NCI-H1930 (cell line): Measurements from ENCODE around the gene B4GALNT1.
"Not testable (repeated sequence)": the region's sequence is repeated elsewhere in the genome, so short reads cannot be mapped to it uniquely, and the experiment has no call there.

Experiments used
- DNase-seq, 2 experiments: peaks; one replicate each; lab custom pipeline; 2025; lab: John Stamatoyannopoulos, UW

B4GALNT1 gene

GRCh38 chr12:57609101-57609780 lies 23.8 kb downstream of the B4GALNT1 start:
- DNase-seq: no peak

GRCh38 chr12:57607958-57608663 lies 24.9 kb downstream of the B4GALNT1 start:
- no peak for DNase-seq

GRCh38 chr12:57606821-57607220 lies 26.2 kb downstream of the B4GALNT1 start:
- DNase-seq: no peak

- no peak for DNase-seq
These were observed 26.6 kb downstream of the B4GALNT1 start for GRCh38 chr12:57606399-57606798.

- DNase-seq: no peak
These were observed 27.1 kb downstream of the B4GALNT1 start for GRCh38 chr12:57605811-57606311.

GRCh38 chr12:57604992-57605810 lies 27.8 kb downstream of the B4GALNT1 start:
- DNase-seq: no peak

- no peak for DNase-seq
These were observed 28.5 kb downstream of the B4GALNT1 start, which contains the start of gene DTX3 for GRCh38 chr12:57604454-57604991. Gene DTX3 (plus strand): TSS chr12:57604824. CDS start chr12:57606518, 1,694 bp downstream.

GRCh38 chr12:57603815-57604453 lies 29.1 kb downstream of the B4GALNT1 start:
- no peak for DNase-seq

- no peak for DNase-seq
These were observed 29.7 kb downstream of the B4GALNT1 start for GRCh38 chr12:57603324-57603723.

- no peak for DNase-seq
These were observed 30.5 kb downstream of the B4GALNT1 start for GRCh38 chr12:57602544-57602943.

- DNase-seq: no peak
These were observed 32.6 kb downstream of the B4GALNT1 start for GRCh38 chr12:57600395-57600794.

GRCh38 chr12:57593187-57593586 lies 39.8 kb downstream of the B4GALNT1 start:
- DNase-seq: no peak

GRCh38 chr12:57592551-57593165 lies 40.3 kb downstream of the B4GALNT1 start:
- no peak for DNase-seq

- no peak for DNase-seq
These were observed 41.1 kb downstream of the B4GALNT1 start for GRCh38 chr12:57591782-57592325.

- peak; percentile 83 to 84 for DNase-seq
These were observed 41.9 kb downstream of the B4GALNT1 start, which contains the start of gene PIP4K2C for GRCh38 chr12:57590864-57591781. Gene PIP4K2C (plus strand): TSS chr12:57591192. CDS start chr12:57591290, 98 bp downstream.

- no peak for DNase-seq
These were observed 42.5 kb downstream of the B4GALNT1 start for GRCh38 chr12:57590479-57590863.

GRCh38 chr12:57588951-57589610 lies 43.9 kb downstream of the B4GALNT1 start:
- not testable (repeated sequence) for DNase-seq

GRCh38 chr12:57586832-57587429 lies 46.1 kb downstream of the B4GALNT1 start:
- no peak for DNase-seq

GRCh38 chr12:57586128-57586527 lies 46.9 kb downstream of the B4GALNT1 start:
- DNase-seq: no peak
